Central memory CD8-positive, alpha-beta T cell (primary cell): ENCODE results near the gene SHFL.

Experiments
- ATAC-seq: fragments of 150-1000 bp; cut with Tn5 transposase; replicated peaks from 2 replicates; pipeline ENCODE4 v1.10.0; 2022; ENCODE audit warnings: mild to moderate bottlenecking, moderate FRiP score, moderate number of reproducible peaks; ENCODE audit not compliant: poor library complexity, severe bottlenecking; ENCODE audit errors: extremely low read depth
- DNase-seq, 2 donors: peaks; one replicate each; pipeline ENCODE4 v3.0.0; 2021; ENCODE audit warnings: low spot score in 2 of 2
- H3K27ac Mint-ChIP-seq: one replicate; pipeline ENCODE4 v1.8.0; 2022; ENCODE audit warnings: low read depth, mild to moderate bottlenecking, moderate library complexity, mixed read lengths
- H3K27me3 Mint-ChIP-seq: one replicate; pipeline ENCODE4 v1.8.0; 2022; ENCODE audit warnings: mixed read lengths
- H3K36me3 Mint-ChIP-seq: one replicate; pipeline ENCODE4 v1.8.0; 2022; ENCODE audit warnings: mild to moderate bottlenecking, moderate library complexity, mixed read lengths; ENCODE audit not compliant: insufficient read depth
- H3K4me1 Mint-ChIP-seq: one replicate; pipeline ENCODE4 v1.8.0; 2022; ENCODE audit warnings: mixed read lengths
- H3K4me3 Mint-ChIP-seq: one replicate; pipeline ENCODE4 v1.8.0; 2022; ENCODE audit warnings: mild to moderate bottlenecking, moderate library complexity, mixed read lengths
- H3K9me3 Mint-ChIP-seq: one replicate; pipeline ENCODE4 v1.8.0; 2022; ENCODE audit warnings: mixed read lengths

The SHFL gene

DNA sequence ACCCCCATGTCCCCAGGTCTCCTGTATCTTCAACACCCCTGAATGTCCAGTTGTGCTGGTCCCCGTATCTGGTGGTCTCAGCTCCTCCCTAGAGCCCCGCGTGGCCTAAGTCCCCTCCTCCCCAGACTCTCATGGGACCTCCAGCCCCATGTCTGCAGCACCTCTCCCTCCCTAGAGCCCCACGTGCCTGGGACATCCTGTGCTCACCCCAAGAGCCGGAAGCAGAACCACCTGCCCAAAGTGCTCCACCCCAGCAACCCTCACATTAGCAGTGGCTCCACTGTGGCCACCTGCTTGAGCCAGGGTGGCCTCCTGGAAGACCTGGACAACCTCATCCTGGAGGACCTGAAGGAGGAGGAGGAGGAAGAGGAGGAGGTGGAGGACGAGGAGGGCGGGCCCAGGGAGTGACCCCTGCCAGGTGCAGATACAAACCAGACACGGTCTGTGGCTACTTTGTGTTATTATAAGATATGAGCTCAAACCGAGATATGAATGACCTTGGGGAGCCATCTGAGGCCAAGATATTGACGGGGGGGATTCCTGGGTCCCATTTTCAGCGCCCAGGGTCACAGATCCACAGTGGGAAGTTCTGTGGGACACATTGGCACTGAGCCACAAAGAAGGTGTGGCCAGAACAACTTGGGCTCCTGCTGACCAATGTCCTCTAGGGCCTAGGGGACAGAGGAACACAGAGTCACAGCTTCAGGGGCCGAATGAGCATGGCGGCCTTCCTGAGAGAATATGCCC lies 6.0 kb downstream of the SHFL start:
- DNase-seq, result no peak
- H3K36me3 Mint-ChIP-seq, result peaks cover 31% of the 10 kb centered on the region

DNA sequence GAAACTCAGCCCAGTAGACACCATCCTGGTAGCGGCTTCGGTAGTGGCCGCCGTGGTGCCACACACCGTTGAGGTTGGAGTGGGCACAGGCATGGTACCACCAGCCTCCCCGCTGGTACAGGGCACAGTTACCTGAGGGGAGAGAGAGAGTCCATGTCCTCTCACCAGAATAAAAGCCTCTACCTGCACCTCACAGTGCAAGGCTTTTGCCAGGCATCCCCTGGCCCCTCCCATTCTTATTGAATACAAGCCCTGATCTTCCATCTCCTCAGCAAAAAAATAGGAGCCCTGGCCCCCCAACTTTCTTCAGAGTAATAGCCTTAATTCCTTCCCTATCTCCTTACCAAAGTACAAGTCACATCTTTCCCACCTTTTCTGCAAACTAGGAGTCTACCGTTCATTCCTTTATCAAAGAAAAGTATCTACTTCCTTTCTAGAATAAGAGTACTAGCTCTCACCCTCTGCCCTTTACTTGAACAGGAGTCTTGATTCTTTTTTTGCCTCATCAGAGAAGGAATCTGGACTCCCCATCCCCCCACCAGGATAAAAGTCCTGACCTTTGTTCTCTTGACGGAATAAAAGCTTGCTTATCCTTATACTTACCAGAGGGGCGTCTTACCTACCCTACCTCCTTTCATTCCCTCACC lies 6.7 kb downstream of the SHFL start:
- ATAC-seq (no peak), DNase-seq (no peak)
- peak overlapping the region; percentile 67 for H3K27ac Mint-ChIP-seq
- H3K4me1 Mint-ChIP-seq, result peaks cover 14% of the 10 kb centered on the region
- H3K36me3 Mint-ChIP-seq, result peaks cover 32% of the 10 kb centered on the region
- H3K27me3 Mint-ChIP-seq, result no peaks in the 10 kb centered on the region
- H3K4me3 Mint-ChIP-seq, result no peak overlapping the region
- no peaks in the 10 kb centered on the region for H3K9me3 Mint-ChIP-seq

More for the DNA sequence above, 6.0 kb downstream of the SHFL start:
- peaks cover 21% of the 10 kb centered on the region for H3K4me1 Mint-ChIP-seq
- peak overlapping the region; percentile 80 for H3K27ac Mint-ChIP-seq
- H3K9me3 Mint-ChIP-seq, result no peaks in the 10 kb centered on the region
- no peak overlapping the region for H3K4me3 Mint-ChIP-seq
- ATAC-seq, result no peak
- no peaks in the 10 kb centered on the region for H3K27me3 Mint-ChIP-seq

DNA sequence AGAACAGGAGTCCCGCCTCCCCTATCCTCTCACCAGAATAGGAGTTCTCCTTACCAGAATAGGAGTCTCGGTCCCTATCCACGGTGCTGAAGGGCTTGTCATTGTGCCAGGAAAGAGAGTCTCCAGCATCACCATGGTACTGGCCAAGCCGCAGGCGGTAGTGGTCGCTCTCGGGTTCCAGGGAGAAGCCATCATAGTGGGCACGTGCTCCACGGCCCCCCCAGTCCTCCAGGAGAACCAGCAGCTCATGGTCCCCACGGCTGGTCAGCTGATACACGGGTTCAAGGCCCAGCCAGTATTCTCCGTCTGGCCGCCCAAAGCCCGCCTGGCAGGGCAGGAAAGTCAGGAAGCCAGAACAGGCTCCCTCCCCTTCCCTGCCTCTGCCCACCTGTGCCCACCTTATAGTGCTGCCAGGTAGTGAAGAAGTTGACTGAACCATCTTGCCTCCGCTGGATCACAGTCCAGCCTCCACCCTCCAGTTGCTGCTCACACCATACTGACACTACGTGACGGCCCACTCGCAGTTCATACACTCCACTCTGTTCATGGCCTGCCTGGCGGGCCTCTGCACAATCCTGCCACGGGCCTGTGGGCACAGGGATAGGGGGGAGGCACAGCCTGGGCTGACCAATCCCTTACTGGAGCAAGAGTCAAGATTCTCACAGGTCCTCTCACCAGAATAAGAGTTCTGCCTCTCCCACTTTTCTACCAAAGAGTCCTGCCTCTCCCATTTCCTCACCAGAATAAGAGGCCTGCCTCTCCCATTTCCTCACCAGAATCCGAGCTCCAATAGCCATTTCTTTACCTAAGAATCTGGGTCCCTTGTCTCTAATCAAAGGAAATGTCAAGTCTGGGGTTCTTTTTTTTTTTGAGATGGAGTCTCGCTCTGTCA lies 7.4 kb downstream of the SHFL start:
- Mint-ChIP-seq H3K27me3 (no peaks in the 10 kb centered on the region), H3K4me1 (peaks cover 14% of the 10 kb centered on the region), H3K4me3 (no peak overlapping the region), H3K9me3 (no peaks in the 10 kb centered on the region), H3K36me3 (peaks cover 30% of the 10 kb centered on the region), H3K27ac (peak overlapping the region; percentile 67)
- ATAC-seq (no peak), DNase-seq (no peak)

DNA sequence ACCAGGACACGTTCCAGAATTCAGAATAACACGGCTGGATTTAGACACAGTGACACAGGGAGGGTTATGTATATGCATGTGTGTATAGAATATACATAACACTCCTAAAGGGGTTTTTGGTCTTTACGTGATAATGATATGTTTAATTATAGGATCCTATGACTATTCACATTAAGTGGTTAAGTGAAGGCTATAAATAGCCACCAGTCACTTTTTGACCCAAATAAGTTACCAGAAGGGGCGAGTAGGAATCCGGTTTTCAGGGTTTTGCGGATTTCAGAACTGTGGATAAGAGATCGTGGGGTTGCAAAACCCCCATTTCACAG lies 9.5 kb downstream of the SHFL start:
- Mint-ChIP-seq H3K27ac (peak overlapping the region; percentile 73), H3K36me3 (peaks cover 34% of the 10 kb centered on the region), H3K27me3 (no peaks in the 10 kb centered on the region), H3K4me3 (peak overlapping the region; percentile 46), H3K9me3 (no peaks in the 10 kb centered on the region), H3K4me1 (peaks cover 30% of the 10 kb centered on the region)
- DNase-seq (no peak), ATAC-seq (no peak)

DNA sequence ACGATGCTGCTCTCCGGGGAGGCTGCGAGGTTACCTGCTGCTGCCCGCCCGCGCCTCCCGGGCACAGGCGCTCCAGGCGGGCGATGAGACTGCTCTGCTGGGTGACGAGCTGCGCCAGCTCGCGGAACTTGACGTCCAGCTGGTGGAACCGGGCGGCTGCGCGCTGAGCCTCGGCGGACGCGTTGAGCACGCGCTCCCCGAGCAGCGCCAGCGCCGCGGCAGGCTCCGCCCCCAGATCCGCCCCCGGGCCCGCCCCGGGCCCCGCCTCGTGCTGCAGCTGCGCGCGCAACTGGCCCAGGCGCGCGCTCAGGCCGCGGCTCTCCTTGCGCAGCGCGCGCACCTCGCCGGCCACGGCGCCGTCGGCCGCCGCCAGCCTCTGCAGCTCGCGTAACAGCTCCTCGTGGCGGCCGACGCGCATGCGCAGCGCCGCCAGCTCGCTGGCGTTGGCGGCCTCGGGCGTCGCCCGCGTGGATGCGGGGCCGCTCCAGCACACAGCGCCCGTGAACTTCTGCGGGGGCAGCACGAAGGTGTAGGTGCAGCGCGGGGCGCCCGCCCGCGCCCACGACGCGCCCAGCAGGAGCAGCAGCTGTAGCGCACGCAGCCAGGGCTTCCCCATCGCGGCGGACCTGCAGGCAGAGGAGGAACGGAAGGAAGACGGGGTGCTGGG lies 10.0 kb downstream of the SHFL start:
- ATAC-seq, result peak; percentile 87

DNA sequence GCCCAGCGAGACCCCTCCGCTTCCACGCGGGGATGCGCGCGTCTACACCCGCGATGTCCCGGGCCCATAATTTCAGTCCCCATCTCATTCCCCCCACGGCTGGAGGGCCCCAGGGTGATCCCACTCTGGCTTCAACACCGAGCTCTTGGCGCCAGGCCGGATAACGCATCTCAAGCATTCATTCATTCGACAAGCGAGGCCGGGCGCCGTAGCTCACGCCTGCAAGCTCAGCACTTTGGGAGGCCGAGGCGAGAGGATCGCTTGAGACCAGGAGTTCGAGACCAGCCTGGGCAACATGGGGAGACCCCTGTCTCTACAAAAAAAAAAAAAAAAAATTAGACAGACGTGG lies 10.5 kb downstream of the SHFL start:
- Mint-ChIP-seq H3K27ac (peak overlapping the region; percentile 73), H3K4me3 (peak overlapping the region; percentile 25)

More for the DNA sequence above, 10.0 kb downstream of the SHFL start:
- peaks cover 32% of the 10 kb centered on the region for H3K4me1 Mint-ChIP-seq
- H3K9me3 Mint-ChIP-seq, result no peaks in the 10 kb centered on the region
- H3K27me3 Mint-ChIP-seq, result no peaks in the 10 kb centered on the region
- peaks cover 31% of the 10 kb centered on the region for H3K36me3 Mint-ChIP-seq
- H3K4me3 Mint-ChIP-seq, result peak overlapping the region; percentile 46
- DNase-seq, result peak; percentile 85
- peak overlapping the region; percentile 73 for H3K27ac Mint-ChIP-seq

DNA sequence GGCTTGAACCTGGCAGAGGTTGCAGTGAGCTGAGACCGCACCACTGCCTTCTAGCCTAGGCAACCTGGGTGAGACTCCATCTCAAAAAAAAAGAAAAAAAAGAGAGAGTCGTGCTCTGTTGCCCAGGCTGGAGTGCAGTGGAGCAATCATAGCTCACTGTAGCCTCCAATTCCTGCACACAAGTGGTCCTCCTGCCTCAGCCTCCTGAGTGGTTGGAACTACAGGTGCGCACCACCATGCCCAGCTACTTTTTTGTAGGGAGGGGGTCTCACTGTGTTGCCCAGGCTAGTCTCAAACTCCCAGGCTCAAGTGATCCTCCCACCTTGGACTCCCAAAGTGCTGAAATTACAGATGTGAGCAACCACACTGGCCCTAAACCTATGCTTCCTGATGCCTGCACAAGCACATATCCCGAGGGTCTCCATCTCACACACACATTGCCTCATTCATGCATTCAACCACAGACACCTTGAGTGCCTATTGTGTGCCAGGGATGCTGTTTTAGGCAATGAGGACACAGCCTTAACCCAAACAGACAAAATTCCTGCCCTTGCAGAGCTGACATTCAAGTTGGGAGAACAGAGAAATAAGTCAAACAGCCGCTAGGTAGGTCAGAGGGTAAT lies 14.2 kb downstream of the SHFL start:
- ATAC-seq (no peak), DNase-seq (no peak)
- Mint-ChIP-seq H3K4me3 (peak overlapping the region; percentile 57), H3K4me1 (peaks cover 46% of the 10 kb centered on the region), H3K9me3 (no peaks in the 10 kb centered on the region), H3K27ac (peak overlapping the region; percentile 100), H3K36me3 (peaks cover 34% of the 10 kb centered on the region), H3K27me3 (no peaks in the 10 kb centered on the region)

More for the DNA sequence above, 10.5 kb downstream of the SHFL start:
- no peaks in the 10 kb centered on the region for H3K9me3 Mint-ChIP-seq
- DNase-seq, result no peak
- H3K27me3 Mint-ChIP-seq, result no peaks in the 10 kb centered on the region
- no peak for ATAC-seq
- peaks cover 29% of the 10 kb centered on the region for H3K36me3 Mint-ChIP-seq
- H3K4me1 Mint-ChIP-seq, result peaks cover 30% of the 10 kb centered on the region

DNA sequence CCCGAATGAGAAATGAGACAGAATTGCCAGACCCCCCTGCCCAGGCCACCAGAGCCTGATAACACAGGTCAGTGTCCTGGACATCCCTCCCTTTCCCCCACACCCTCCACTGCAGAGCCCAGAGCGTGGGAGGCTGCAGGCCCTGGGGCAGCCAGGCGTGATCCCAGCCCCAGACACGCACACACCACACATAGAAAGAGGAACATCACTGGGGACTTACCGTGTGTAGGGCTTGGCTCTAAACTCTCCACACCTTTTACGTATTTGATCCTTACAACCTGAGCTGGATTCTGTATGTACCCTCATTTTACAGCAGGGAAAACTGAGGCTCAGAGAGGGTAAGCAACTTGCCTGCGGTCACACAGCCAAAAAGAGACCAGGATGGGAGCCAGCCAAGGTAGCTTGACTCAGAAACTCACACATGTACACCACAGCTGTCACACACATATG lies 16.7 kb downstream of the SHFL start:
- ATAC-seq, result no peak

DNA sequence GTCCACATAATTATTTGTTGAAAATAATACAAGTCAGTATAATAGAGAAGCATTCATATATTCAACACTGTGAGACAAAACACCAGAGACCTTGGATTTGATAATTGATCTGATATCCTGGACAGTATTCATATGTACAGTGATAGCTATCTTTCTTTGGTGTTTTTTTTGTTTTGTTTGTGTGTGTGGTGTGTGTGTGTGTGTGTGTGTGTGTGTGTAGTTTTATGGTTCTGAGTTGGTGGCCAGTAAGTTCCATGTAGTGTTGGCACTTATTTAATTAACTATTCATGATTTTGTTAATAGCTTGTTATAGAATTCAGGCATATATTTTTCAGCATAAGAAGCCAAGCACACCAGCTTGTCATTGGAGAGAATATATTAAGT lies 18.0 kb downstream of the SHFL start:
- peaks cover 51% of the 10 kb centered on the region for H3K36me3 Mint-ChIP-seq
- H3K27me3 Mint-ChIP-seq, result no peaks in the 10 kb centered on the region
- peaks cover 62% of the 10 kb centered on the region for H3K4me1 Mint-ChIP-seq
- no peak for DNase-seq
- ATAC-seq, result no peak
- H3K27ac Mint-ChIP-seq, result peak overlapping the region; percentile 99
- H3K4me3 Mint-ChIP-seq, result no peak overlapping the region
- no peaks in the 10 kb centered on the region for H3K9me3 Mint-ChIP-seq

More for the DNA sequence above, 16.7 kb downstream of the SHFL start:
- H3K27me3 Mint-ChIP-seq, result no peaks in the 10 kb centered on the region
- H3K4me3 Mint-ChIP-seq, result peak overlapping the region; percentile 77
- no peaks in the 10 kb centered on the region for H3K9me3 Mint-ChIP-seq
- peak overlapping the region; percentile 100 for H3K27ac Mint-ChIP-seq
- H3K36me3 Mint-ChIP-seq, result peaks cover 43% of the 10 kb centered on the region
- H3K4me1 Mint-ChIP-seq, result peaks cover 67% of the 10 kb centered on the region
- no peak for DNase-seq

DNA sequence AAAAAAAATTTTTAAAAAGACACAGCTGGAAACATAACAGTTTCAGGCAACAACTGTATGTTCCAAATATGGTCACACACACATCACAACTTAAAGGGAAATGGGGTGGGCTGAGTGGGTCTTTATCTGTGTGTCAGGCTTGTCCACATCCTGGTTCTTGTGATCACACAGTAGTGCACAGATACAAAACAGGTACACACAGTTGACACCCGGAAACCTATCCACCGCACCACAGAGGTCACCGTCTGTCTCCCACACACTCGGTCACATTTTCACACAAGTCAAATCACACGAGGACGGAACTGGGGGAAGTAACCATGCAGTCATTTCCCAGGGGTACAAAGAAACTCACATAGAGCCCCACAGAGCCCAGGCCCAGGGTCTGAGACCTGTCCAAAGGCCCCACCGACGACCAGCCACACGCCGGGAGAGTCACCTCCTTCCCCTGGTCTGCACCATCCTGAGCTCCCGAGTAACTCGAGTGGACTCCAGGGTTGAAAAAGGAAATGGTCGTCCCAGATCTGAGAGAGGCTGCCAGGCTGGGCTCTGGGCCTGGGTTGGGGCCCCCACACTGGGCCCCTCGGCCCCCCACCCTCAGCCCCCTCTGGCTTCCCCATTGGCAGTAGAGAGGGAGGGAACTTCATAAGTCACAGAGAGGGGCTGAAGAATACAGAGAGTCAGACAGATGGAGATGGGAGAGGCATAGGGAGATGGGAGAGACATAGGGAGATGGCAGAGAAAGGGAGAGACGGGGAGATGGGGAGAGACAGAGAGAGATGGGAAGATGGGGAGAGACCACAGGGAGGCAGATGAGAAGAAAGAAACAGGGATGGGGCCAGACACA lies 18.8 kb downstream of the SHFL start:
- Mint-ChIP-seq H3K4me3 (peak overlapping the region; percentile 63), H3K27me3 (no peaks in the 10 kb centered on the region), H3K27ac (peak overlapping the region; percentile 99), H3K9me3 (no peaks in the 10 kb centered on the region), H3K4me1 (peaks cover 55% of the 10 kb centered on the region), H3K36me3 (peaks cover 55% of the 10 kb centered on the region)
- ATAC-seq (peak; percentile 80), DNase-seq (peak; percentile 57 to 91)

DNA sequence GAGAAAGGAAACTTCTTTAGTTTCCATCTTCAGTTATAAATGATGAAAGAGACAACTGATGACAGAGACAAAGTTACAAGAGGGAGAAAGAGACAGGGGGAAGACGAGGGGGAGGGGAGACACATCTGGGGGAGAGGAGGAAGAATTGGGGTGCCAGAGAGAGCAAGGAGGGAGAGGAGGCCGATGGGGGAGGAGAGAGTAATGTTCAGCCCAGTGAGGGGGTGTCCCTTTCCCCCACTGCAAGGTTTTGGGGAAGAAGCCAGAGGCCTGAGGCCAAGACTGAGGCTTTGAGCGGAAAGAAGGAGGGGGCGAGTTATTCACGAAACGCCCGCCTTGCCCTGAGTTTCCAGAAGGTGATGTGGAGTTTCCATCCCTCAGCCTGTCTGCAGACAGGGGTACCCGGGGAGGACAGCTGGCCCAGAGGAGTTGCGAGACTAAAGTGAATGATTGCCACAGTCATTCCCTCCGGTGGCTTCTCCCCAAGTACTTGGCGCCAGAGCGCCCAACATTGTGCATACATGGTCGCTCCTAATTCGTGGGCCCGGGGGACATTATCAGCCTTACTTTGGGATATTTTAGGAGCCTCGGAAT lies 19.5 kb downstream of the SHFL start:
- Mint-ChIP-seq H3K4me3 (peak overlapping the region; percentile 63), H3K4me1 (peaks cover 57% of the 10 kb centered on the region), H3K36me3 (peaks cover 59% of the 10 kb centered on the region), H3K27me3 (no peaks in the 10 kb centered on the region), H3K9me3 (no peaks in the 10 kb centered on the region), H3K27ac (peak overlapping the region; percentile 99)
- ATAC-seq (no peak), DNase-seq (peak in 1 of 2 donors; percentile 36)
